Fibroblast of skin of abdomen (primary cell): ENCODE data around the gene CAMK2A.

Experiments used
- DNase-seq: peaks from one replicate; pipeline ENCODE4 v3.0.0-alpha.2; 2013

The CAMK2A gene

GRCh38 chr5:150209099-150209635 lies 80.4 kb downstream of the CAMK2A start:
- DNase-seq, result no peak

- DNase-seq, result peak; percentile 68
Observed at GRCh38 chr5:150208187-150209098, 81.1 kb downstream of the CAMK2A start.

DNA sequence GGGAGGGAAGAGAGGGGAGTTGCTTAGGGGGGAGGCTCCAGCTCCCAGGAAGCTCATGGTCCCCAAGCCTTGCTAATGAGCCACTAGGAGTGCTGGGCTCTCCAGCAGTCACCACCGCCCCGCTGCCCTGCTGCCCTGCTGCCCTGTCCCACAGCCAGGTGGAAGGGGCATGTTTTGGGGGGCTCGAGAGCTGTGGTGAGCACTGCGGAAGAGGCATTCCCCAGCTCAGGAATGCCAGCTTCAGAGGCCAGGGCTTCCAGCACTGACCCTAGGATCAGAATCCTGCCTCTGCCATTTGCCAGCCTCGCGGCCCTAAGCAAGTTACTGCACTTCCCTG lies 82.8 kb downstream of the CAMK2A start:
- DNase-seq, result no peak

GRCh38 chr5:150206098-150206778 lies 83.3 kb downstream of the CAMK2A start:
- no peak for DNase-seq

- no peak for DNase-seq
Observed at GRCh38 chr5:150204590-150204960, 85.0 kb downstream of the CAMK2A start.

GRCh38 chr5:150203832-150204589 lies 85.6 kb downstream of the CAMK2A start:
- DNase-seq, result no peak

DNA sequence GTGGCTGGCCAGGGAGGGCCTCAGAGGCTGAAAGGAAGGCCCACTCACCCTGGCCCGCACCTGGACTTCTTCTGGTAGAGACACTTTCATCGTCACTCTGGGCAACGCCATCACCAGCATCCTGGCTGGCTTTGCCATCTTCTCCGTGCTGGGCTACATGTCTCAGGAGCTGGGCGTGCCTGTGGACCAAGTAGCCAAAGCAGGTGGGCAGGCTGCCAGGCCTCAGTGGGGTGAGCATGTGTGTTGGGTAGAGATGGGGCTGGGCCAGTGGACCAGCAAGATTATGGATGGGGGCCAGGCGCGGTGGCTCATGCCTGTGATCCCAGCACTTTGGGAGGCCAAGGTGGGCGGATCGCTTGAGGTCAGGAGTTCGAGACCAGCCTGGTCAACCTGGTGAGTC lies 87.1 kb downstream of the CAMK2A start:
- no peak for DNase-seq

GRCh38 chr5:150197476-150197875 lies 92.1 kb downstream of the CAMK2A start:
- DNase-seq, result no peak

DNA sequence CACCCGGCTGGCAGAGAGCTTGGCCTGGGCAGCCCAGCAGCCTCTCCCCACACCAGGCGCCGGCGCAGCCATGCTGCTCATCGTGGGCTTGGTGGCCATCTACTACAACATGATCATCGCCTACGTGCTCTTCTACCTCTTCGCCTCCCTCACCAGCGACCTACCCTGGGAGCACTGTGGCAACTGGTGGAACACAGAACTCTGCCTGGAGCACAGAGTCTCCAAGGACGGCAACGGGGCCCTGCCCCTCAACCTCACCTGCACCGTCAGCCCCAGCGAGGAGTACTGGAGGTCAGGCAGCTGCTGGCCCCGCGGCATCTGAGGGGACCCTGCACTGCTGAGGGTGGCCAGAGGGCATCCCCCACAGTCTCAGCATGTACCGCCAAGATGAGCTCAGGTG lies 92.6 kb downstream of the CAMK2A start:
- DNase-seq, result no peak

GRCh38 chr5:150196514-150196913 lies 93.1 kb downstream of the CAMK2A start:
- no peak for DNase-seq

GRCh38 chr5:150195736-150196485 lies 93.7 kb downstream of the CAMK2A start:
- DNase-seq, result no peak

DNA sequence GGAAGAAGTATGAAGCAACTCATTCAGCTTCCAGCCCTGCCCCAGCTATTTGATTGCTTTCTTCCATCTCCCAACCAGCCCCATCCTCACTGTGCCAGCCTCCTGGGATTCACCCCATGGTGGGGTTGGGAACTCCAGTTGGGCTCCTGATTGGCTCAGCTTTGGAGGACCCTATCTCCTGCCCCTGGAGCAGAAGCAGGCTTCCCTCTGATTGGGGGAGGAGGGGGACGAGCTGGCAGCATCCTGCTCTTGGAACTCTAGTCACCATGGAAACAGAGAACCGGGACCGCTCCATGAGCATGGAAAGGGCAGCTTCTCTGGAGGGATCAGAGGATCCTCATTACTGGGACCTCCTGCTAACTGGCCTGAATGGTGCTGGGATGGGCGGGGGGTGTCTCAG lies 97.1 kb downstream of the CAMK2A start:
- no peak for DNase-seq

- DNase-seq, result no peak
Observed at GRCh38 chr5:150190987-150191386, 98.6 kb downstream of the CAMK2A start.

DNA sequence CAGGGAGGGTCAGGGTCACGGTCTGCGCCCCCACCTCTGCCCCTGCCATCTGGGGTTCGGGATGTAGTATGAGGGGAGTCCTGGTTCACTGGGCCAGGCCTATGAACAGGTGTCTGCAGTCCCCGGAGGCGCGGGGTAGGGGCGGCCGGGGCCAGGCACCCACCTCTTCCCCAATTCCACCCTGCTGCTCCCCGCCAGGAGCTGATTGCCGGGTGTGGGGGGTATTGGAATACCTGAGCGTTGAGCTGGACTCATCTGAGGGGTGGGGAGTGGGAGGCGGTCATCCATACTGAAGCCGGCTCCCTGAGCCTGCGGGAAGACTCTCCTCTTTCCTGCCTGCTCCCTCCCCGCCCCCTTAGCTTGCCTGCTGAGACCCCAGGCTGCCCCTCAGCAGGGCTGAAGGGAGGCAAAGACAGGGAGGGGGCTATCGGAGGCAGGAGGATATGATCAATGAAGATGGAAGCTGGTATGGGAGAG lies 99.0 kb downstream of the CAMK2A start:
- DNase-seq, result no peak

GRCh38 chr5:150189728-150190502 lies 99.7 kb downstream of the CAMK2A start, which contains the start of gene SLC6A7:
SLC6A7 (plus strand) TSS chr5:150190062; CDS start chr5:150190328, 266 bp downstream.
- DNase-seq, result no peak

GRCh38 chr5:150189326-150189725 lies 100.2 kb downstream of the CAMK2A start:
- DNase-seq, result no peak

- no peak for DNase-seq
Observed at GRCh38 chr5:150188146-150188842, 101.3 kb downstream of the CAMK2A start.

DNA sequence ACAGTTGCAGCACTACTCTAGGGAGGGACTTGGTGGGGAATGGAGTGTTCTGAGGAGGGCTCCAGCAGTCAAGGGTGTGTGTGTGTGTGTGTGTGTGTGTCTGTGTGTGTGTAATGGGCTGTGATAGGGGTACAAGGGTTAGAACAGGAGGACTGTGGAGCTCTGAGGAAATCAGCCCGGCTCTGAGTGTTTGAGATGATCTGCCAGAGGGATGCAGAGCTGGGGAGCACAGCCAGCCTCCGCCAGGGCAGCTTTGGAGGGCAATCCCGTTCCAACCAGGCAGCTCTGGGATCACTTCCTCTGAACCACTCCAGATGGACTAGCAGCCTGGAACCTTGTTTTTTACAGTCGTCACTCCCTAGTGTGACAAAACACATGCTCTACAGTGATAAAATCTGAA lies 102.7 kb downstream of the CAMK2A start:
- no peak for DNase-seq

GRCh38 chr5:150186137-150186536 lies 103.4 kb downstream of the CAMK2A start:
- DNase-seq, result no peak
